Activated naive CD8-positive, alpha-beta T cell treated with anti-CD3 and anti-CD28 coated beads, Interleukin-2, amount 50 U/mL, for 24 hours (primary cell): Measurements from ENCODE around the gene CHD6.
"Not testable (repeated sequence)": the region's sequence is repeated elsewhere in the genome, so short reads cannot be mapped to it uniquely, and the experiment has no call there.

ENCODE experiments used
- ATAC-seq: fragments of 150-1000 bp; cut with Tn5 transposase; one replicate; pipeline ENCODE4 v1.10.0; 2021
- DNase-seq: peaks from one replicate; pipeline ENCODE4 v3.0.0; 2021
- H3K27ac Mint-ChIP-seq: one replicate; pipeline ENCODE4 v1.8.0; 2021; ENCODE audit warnings: mild to moderate bottlenecking, mixed read lengths
- H3K27me3 Mint-ChIP-seq: one replicate; pipeline ENCODE4 v1.8.0; 2021; ENCODE audit warnings: mixed read lengths
- H3K36me3 Mint-ChIP-seq: one replicate; pipeline ENCODE4 v1.8.0; 2021; ENCODE audit warnings: low read depth, mixed read lengths
- H3K4me1 Mint-ChIP-seq: one replicate; pipeline ENCODE4 v1.8.0; 2021; ENCODE audit warnings: mixed read lengths
- H3K4me3 Mint-ChIP-seq: one replicate; pipeline ENCODE4 v1.8.0; 2021; ENCODE audit warnings: mild to moderate bottlenecking, moderate library complexity, mixed read lengths
- H3K9me3 Mint-ChIP-seq: one replicate; pipeline ENCODE4 v1.8.0; 2021; ENCODE audit warnings: mixed read lengths

CHD6 gene

GRCh38 chr20:41552295-41553068 lies 65.7 kb downstream of the CHD6 start:
- ATAC-seq (no peak), DNase-seq (no peak)
- H3K4me1 Mint-ChIP-seq = peaks cover 25% of the 10 kb centered on the region
- H3K36me3 Mint-ChIP-seq = peaks cover 30% of the 10 kb centered on the region
- peak overlapping the region; percentile 38 for H3K27ac Mint-ChIP-seq
- H3K4me3 Mint-ChIP-seq = no peak overlapping the region
- H3K27me3 Mint-ChIP-seq = no peaks in the 10 kb centered on the region
- peaks cover 13% of the 10 kb centered on the region for H3K9me3 Mint-ChIP-seq

GRCh38 chr20:41551011-41551705 lies 67.0 kb downstream of the CHD6 start:
- Mint-ChIP-seq H3K4me3 (no peak overlapping the region), H3K9me3 (peaks cover 3% of the 10 kb centered on the region), H3K36me3 (peaks cover 21% of the 10 kb centered on the region), H3K27ac (peak overlapping the region; percentile 52), H3K4me1 (peaks cover 25% of the 10 kb centered on the region), H3K27me3 (no peaks in the 10 kb centered on the region)
- ATAC-seq (no peak), DNase-seq (no peak)

GRCh38 chr20:41547221-41547620 lies 71.0 kb downstream of the CHD6 start:
- Mint-ChIP-seq H3K4me1 (peaks cover 9% of the 10 kb centered on the region), H3K36me3 (peaks cover 14% of the 10 kb centered on the region), H3K27me3 (no peaks in the 10 kb centered on the region), H3K9me3 (peaks cover 3% of the 10 kb centered on the region), H3K27ac (no peak overlapping the region), H3K4me3 (no peak overlapping the region)
- DNase-seq (no peak), ATAC-seq (no peak)

GRCh38 chr20:41546535-41546934 lies 71.6 kb downstream of the CHD6 start:
- H3K4me1 Mint-ChIP-seq = peaks cover 7% of the 10 kb centered on the region
- H3K4me3 Mint-ChIP-seq = no peak overlapping the region
- peaks cover 3% of the 10 kb centered on the region for H3K9me3 Mint-ChIP-seq
- H3K27ac Mint-ChIP-seq = no peak overlapping the region
- DNase-seq = no peak
- no peaks in the 10 kb centered on the region for H3K27me3 Mint-ChIP-seq
- peaks cover 14% of the 10 kb centered on the region for H3K36me3 Mint-ChIP-seq
- ATAC-seq = no peak

- Mint-ChIP-seq H3K27ac (no peak overlapping the region), H3K4me3 (no peak overlapping the region), H3K27me3 (no peaks in the 10 kb centered on the region), H3K9me3 (no peaks in the 10 kb centered on the region), H3K36me3 (peaks cover 4% of the 10 kb centered on the region), H3K4me1 (peaks cover 5% of the 10 kb centered on the region)
- DNase-seq = no peak
- no peak for ATAC-seq
Measured at GRCh38 chr20:41544472-41544871, 73.7 kb downstream of the CHD6 start.

- Mint-ChIP-seq H3K36me3 (peaks cover 16% of the 10 kb centered on the region), H3K27ac (peak overlapping the region; percentile 26), H3K4me3 (no peak overlapping the region), H3K4me1 (peaks cover 5% of the 10 kb centered on the region), H3K9me3 (no peaks in the 10 kb centered on the region), H3K27me3 (no peaks in the 10 kb centered on the region)
- no peak for ATAC-seq
- no peak for DNase-seq
Measured at GRCh38 chr20:41540918-41541317, 77.3 kb downstream of the CHD6 start.

- no peak for ATAC-seq
- H3K4me3 Mint-ChIP-seq = no peak overlapping the region
- no peaks in the 10 kb centered on the region for H3K9me3 Mint-ChIP-seq
- H3K4me1 Mint-ChIP-seq = peaks cover 5% of the 10 kb centered on the region
- no peak overlapping the region for H3K27ac Mint-ChIP-seq
- H3K27me3 Mint-ChIP-seq = no peaks in the 10 kb centered on the region
- DNase-seq = no peak
- peaks cover 16% of the 10 kb centered on the region for H3K36me3 Mint-ChIP-seq
Measured at GRCh38 chr20:41540459-41540858, 77.7 kb downstream of the CHD6 start.

- H3K27ac Mint-ChIP-seq = no peak overlapping the region
- H3K4me3 Mint-ChIP-seq = no peak overlapping the region
- H3K36me3 Mint-ChIP-seq = peaks cover 16% of the 10 kb centered on the region
- no peaks in the 10 kb centered on the region for H3K27me3 Mint-ChIP-seq
- no peaks in the 10 kb centered on the region for H3K9me3 Mint-ChIP-seq
- ATAC-seq (no peak), DNase-seq (no peak)
- peaks cover 8% of the 10 kb centered on the region for H3K4me1 Mint-ChIP-seq
Measured at GRCh38 chr20:41538810-41539596, 79.2 kb downstream of the CHD6 start.

- no peaks in the 10 kb centered on the region for H3K9me3 Mint-ChIP-seq
- no peak overlapping the region for H3K27ac Mint-ChIP-seq
- H3K4me3 Mint-ChIP-seq = no peak overlapping the region
- peaks cover 10% of the 10 kb centered on the region for H3K4me1 Mint-ChIP-seq
- no peaks in the 10 kb centered on the region for H3K27me3 Mint-ChIP-seq
- no peak for ATAC-seq
- DNase-seq = no peak
- H3K36me3 Mint-ChIP-seq = peaks cover 19% of the 10 kb centered on the region
Measured at GRCh38 chr20:41537865-41538264, 80.3 kb downstream of the CHD6 start.

- H3K4me3 Mint-ChIP-seq, H3K27me3 Mint-ChIP-seq, H3K27ac Mint-ChIP-seq, H3K9me3 Mint-ChIP-seq, DNase-seq, ATAC-seq, H3K4me1 Mint-ChIP-seq: not testable (repeated sequence)
- H3K36me3 Mint-ChIP-seq = peaks cover 24% of the 10 kb centered on the region
Measured at GRCh38 chr20:41535551-41535950, 82.6 kb downstream of the CHD6 start.

- DNase-seq = no peak
- H3K4me3 Mint-ChIP-seq = no peak overlapping the region
Measured at GRCh38 chr20:41534842-41535241, 83.3 kb downstream of the CHD6 start.

GRCh38 chr20:41534170-41534569 lies 84.0 kb downstream of the CHD6 start:
- ATAC-seq (no peak), DNase-seq (no peak)
- Mint-ChIP-seq H3K27ac (peak overlapping the region; percentile 18), H3K9me3 (no peaks in the 10 kb centered on the region), H3K4me1 (peaks cover 8% of the 10 kb centered on the region), H3K4me3 (no peak overlapping the region), H3K27me3 (no peaks in the 10 kb centered on the region), H3K36me3 (peaks cover 23% of the 10 kb centered on the region)

More at GRCh38 chr20:41534842-41535241, 83.3 kb downstream of the CHD6 start:
- Mint-ChIP-seq H3K4me1 (peaks cover 5% of the 10 kb centered on the region), H3K9me3 (no peaks in the 10 kb centered on the region), H3K36me3 (peaks cover 24% of the 10 kb centered on the region), H3K27ac (no peak overlapping the region), H3K27me3 (no peaks in the 10 kb centered on the region)
- ATAC-seq = no peak

GRCh38 chr20:41533537-41534136 lies 84.5 kb downstream of the CHD6 start:
- Mint-ChIP-seq H3K4me3 (no peak overlapping the region), H3K36me3 (peaks cover 21% of the 10 kb centered on the region), H3K9me3 (no peaks in the 10 kb centered on the region), H3K4me1 (peaks cover 8% of the 10 kb centered on the region), H3K27me3 (no peaks in the 10 kb centered on the region), H3K27ac (no peak overlapping the region)
- no peak for DNase-seq
- ATAC-seq = no peak

GRCh38 chr20:41532935-41533334 lies 85.2 kb downstream of the CHD6 start:
- Mint-ChIP-seq H3K27me3 (no peaks in the 10 kb centered on the region), H3K27ac (no peak overlapping the region), H3K36me3 (peaks cover 17% of the 10 kb centered on the region), H3K9me3 (no peaks in the 10 kb centered on the region), H3K4me3 (no peak overlapping the region), H3K4me1 (peaks cover 8% of the 10 kb centered on the region)
- no peak for DNase-seq
- no peak for ATAC-seq
